DMS79 treated with DMSO at 0.1 percent for 48 hours (cell line): ENCODE data around the gene CACFD1.

Experiments
- DNase-seq: peaks from one replicate; lab custom pipeline; 2025; lab: John Stamatoyannopoulos, UW

The CACFD1 gene

GRCh38 chr9:133483611-133484010, 23.8 kb downstream of the CACFD1 start:
- no peak for DNase-seq

- no peak for DNase-seq
Observed at GRCh38 chr9:133484671-133485437, 25.1 kb downstream of the CACFD1 start.

GRCh38 chr9:133485531-133486260, 25.9 kb downstream of the CACFD1 start:
- DNase-seq, result no peak

- no peak for DNase-seq
Observed at GRCh38 chr9:133487331-133487725, 27.6 kb downstream of the CACFD1 start.

- no peak for DNase-seq
Observed at GRCh38 chr9:133488686-133489252, 29.0 kb downstream of the CACFD1 start.

- no peak for DNase-seq
Observed at GRCh38 chr9:133489253-133490190, 29.7 kb downstream of the CACFD1 start.

GRCh38 chr9:133490201-133490681, 30.5 kb downstream of the CACFD1 start:
- no peak for DNase-seq

GRCh38 chr9:133490865-133491655, 31.3 kb downstream of the CACFD1 start:
- DNase-seq, result peak; percentile 28

GRCh38 chr9:133491656-133491925, 31.8 kb downstream of the CACFD1 start:
- no peak for DNase-seq

- DNase-seq, result peak; percentile 56
Observed at GRCh38 chr9:133492061-133493021, 32.6 kb downstream of the CACFD1 start.

- no peak for DNase-seq
Observed at GRCh38 chr9:133493428-133493827, 33.6 kb downstream of the CACFD1 start.

GRCh38 chr9:133493845-133494540, 34.2 kb downstream of the CACFD1 start:
- DNase-seq, result no peak

- DNase-seq, result no peak
Observed at GRCh38 chr9:133494636-133495326, 35.0 kb downstream of the CACFD1 start.

GRCh38 chr9:133495327-133496293, 35.8 kb downstream of the CACFD1 start:
- no peak for DNase-seq

- no peak for DNase-seq
Observed at GRCh38 chr9:133496861-133497842, 37.4 kb downstream of the CACFD1 start.

- DNase-seq, result no peak
Observed at GRCh38 chr9:133499132-133499891, 39.5 kb downstream of the CACFD1 start.
